ENCODE data around the gene ACER2. TPM values are rescaled to one million over a fixed set of nuclear protein-coding genes. Genes with fewer than 3 reads are reported as not detected.

Gene ACER2
- total and polyA plus RNA-seq, 2 of the 4 experiments (the other 2 are of a cell fraction), result 0.84 to 1.6 TPM

- WGBS, 2 experiments (ENCODE audit: extremely low coverage in 2 of 2, insufficient read length in 1 of 2), result 100% methylated on average over 1 of the region's 9 CpGs; no CpG with 5 or more reads in 1 of the 2 experiments
- H3K9me1 ChIP-seq (ENCODE audit: insufficient read depth, low read length), result no peaks in the 10 kb centered on the region
- H3K9me3 ChIP-seq (ENCODE audit: control insufficient read depth, insufficient read depth, low read length), result no peaks in the 10 kb centered on the region
- no peaks in the 10 kb centered on the region for H3K79me1 ChIP-seq (ENCODE audit: low read depth in 1 of 2, low read length in 2 of 2)
- no TSS peak for BruUV-seq (replicated peaks)
- H2AFZ ChIP-seq (replicated peaks; ENCODE audit: low read length, poor library complexity), result no peak overlapping the region
- in situ Hi-C loops (cut with MboI; ENCODE audit: low sequenced_read_pairs) (loop anchor here (25.0 kb wide), 1 partner anchor 417 kb away; no protein-coding TSS in a partner anchor), dilution Hi-C loops (cut with HindIII; ENCODE audit: low sequenced_read_pairs, unreplicated experiment) (no loop called here), intact Hi-C loops (cut with micrococcal nuclease) (no loop called here)
- peaks cover 19% of the 10 kb centered on the region for H3K27me3 ChIP-seq (ENCODE audit: control insufficient read depth, insufficient read depth, low read length)
- CTCF ChIA-PET, result no interaction called here
- no peak overlapping the region for H3K27ac ChIP-seq (ENCODE audit: insufficient read depth, low read length)
- H3K36me3 ChIP-seq (ENCODE audit: control insufficient read depth, insufficient read depth, low read length), result no peaks in the 10 kb centered on the region
- ATAC-seq (ENCODE audit: low read depth) (no peak), DNase-seq (no peak)
- H2BK120ac ChIP-seq (ENCODE audit: low read depth, low read length), result no peak overlapping the region
- H3K23ac ChIP-seq (ENCODE audit: low read depth, low read length), result no peak overlapping the region
- no peak overlapping the region for H3K14ac ChIP-seq (replicated peaks; ENCODE audit: low read depth, low read length)
- H3K4me1 ChIP-seq (ENCODE audit: control insufficient read depth, insufficient read depth, low read length), result no peaks in the 10 kb centered on the region
- no peak overlapping the region for H2BK15ac ChIP-seq (ENCODE audit: low read depth, low read length)
- no peak overlapping the region for H2AK5ac ChIP-seq (ENCODE audit: low read depth, low read length)
- H3K4ac ChIP-seq (ENCODE audit: low read depth, low read length), result no peak overlapping the region
- no peak overlapping the region for H3K18ac ChIP-seq (ENCODE audit: low read depth, low read length)
- H4K91ac ChIP-seq (ENCODE audit: insufficient read depth, low read depth, low read length), result no peak overlapping the region
- no peak overlapping the region for H3K9ac ChIP-seq (ENCODE audit: low read depth, low read length)
- no peak overlapping the region for H2BK20ac ChIP-seq (ENCODE audit: low read depth, low read length)
- TF ChIP-seq CTCF (conservative IDR thresholded peaks at IDR 0.05; ENCODE audit: low read depth, low read length), result no peak
- TF ChIP-seq POLR2A (IDR thresholded peaks at IDR 0.05; ENCODE audit: low read depth, low read length), result no peak
- TF ChIP-seq MAZ (IDR thresholded peaks at IDR 0.05; ENCODE audit: borderline replicate concordance, low read depth, low read length), result no peak
- no peak for TF ChIP-seq NFE2L2 (IDR thresholded peaks at IDR 0.05; ENCODE audit: low read depth, low read length)
- TF ChIP-seq CHD1 (IDR thresholded peaks at IDR 0.05; ENCODE audit: low read depth, low read length), result no peak
- TF ChIP-seq ELK1 (IDR thresholded peaks at IDR 0.05; ENCODE audit: borderline replicate concordance, low read depth, low read length), result no peak
- no peak for TF ChIP-seq RFX5 (IDR thresholded peaks at IDR 0.05; ENCODE audit: low read depth, low read length)
- TF ChIP-seq CEBPB (IDR thresholded peaks at IDR 0.05; ENCODE audit: low read depth, low read length), result no peak
- no peak overlapping the region for H4K8ac ChIP-seq (ENCODE audit: low read depth in 2 of 2, low read length in 2 of 2)
- POLR2A ChIA-PET (ENCODE audit: unreplicated experiment), result interaction anchor here (0.5 kb wide), 1 partner anchor 153 kb away, joined by 9 read pairs; no protein-coding TSS in a partner anchor
- no peak overlapping the region for H2AK9ac ChIP-seq (replicated peaks; ENCODE audit: low read depth, low read length, poor library complexity)
- no peak overlapping the region for H2BK5ac ChIP-seq (ENCODE audit: low read depth, low read length, poor library complexity, severe bottlenecking)
- no peaks in the 10 kb centered on the region for H4K20me1 ChIP-seq (ENCODE audit: insufficient read depth, low read length)
- H4K5ac ChIP-seq (ENCODE audit: low read depth, low read length), result no peak overlapping the region
- H3K4me3 ChIP-seq (ENCODE audit: insufficient read depth, low read depth, low read length), result no peak overlapping the region
- no peak overlapping the region for H3K4me2 ChIP-seq (ENCODE audit: low read depth, low read length)
- no peak overlapping the region for H3K56ac ChIP-seq (ENCODE audit: extremely low read depth, insufficient read depth, low read length)
Measured at GRCh38 chr9:19495186-19496028, 86.6 kb downstream of the ACER2 start.
